ENCODE results near the gene HDAC1. TPM values are rescaled to one million over a fixed set of nuclear protein-coding genes. Genes with fewer than 3 reads are reported as not detected.

The HDAC1 gene
- polyA plus RNA-seq, 3 donors: 73.8 to 95.0 (median 88.7) TPM

DNA sequence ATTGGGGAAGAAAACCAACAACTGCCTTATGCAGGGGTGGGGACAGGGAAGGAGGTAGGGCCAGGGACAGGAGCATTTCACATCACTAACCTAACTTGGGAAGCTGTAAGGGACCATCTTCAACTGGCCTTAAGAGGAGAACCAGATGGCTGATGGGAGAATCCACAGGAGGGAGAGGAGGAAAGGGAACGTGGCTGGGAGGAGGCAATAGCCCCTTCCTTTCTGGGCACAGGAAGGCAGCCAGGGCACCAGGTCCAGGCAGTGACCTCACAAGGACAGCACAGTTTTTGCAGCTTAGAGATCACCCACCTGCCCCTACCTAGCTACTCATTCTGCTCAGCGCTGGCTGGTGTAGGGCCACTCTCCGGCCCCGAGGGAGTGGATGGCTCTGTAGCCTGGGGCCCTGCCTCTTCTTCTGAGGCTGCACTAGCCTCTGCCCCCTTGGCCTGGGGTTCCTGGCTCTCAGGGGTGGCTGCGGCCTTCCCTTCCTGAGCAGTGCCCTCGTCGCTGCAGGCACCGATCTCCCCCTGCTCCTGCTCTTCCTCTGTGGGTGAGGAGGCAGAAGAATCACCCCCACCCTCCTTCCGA, 42.5 kb downstream of the HDAC1 start:
- H3K4me1 ChIP-seq (ENCODE audit: control insufficient read depth in 1 of 2, insufficient read depth in 2 of 2, low read length in 2 of 2): peaks cover 40 to 51% of the 10 kb centered on the region in 2 donors
- Mint-ChIP-seq H3K27me3 (ENCODE audit: low read depth in 3 of 3) (peaks cover 18 to 25% (median 25%) of the 10 kb centered on the region in 3 donors), H3K4me3 (peak overlapping the region; percentile 86 to 93), H3K4me1 (peaks cover 42% of the 10 kb centered on the region), H3K27ac (no peak overlapping the region), H3K9me3 (peaks cover 0 to 6% (median 3%) of the 10 kb centered on the region in 7 donors), H3K36me3 (peaks cover 55 to 66% of the 10 kb centered on the region in 2 donors)
- H3K4me3 ChIP-seq (replicated peaks in 1 of 3; ENCODE audit: low read depth in 2 of 3, low read length in 3 of 3): peak overlapping the region in 2 of 3 experiments; percentile 70 to 76
- DNase-seq: no peak
- 70% methylated on average over 5 of the region's 9 CpGs for WGBS (ENCODE audit: insufficient coverage)
- peaks cover 41 to 50% of the 10 kb centered on the region in 2 donors for H3K36me3 ChIP-seq (replicated peaks in 1 of 2; ENCODE audit: control insufficient read depth in 1 of 2, insufficient read depth in 2 of 2, low read length in 2 of 2)
- H3K27me3 ChIP-seq (ENCODE audit: control insufficient read depth in 2 of 2, insufficient read depth in 2 of 2, low read length in 2 of 2): peaks cover 7 to 15% of the 10 kb centered on the region in 2 donors
- peaks cover 51% of the 10 kb centered on the region for H4K20me1 ChIP-seq (ENCODE audit: insufficient read depth, low read length)
- no peak overlapping the region for H3K27ac ChIP-seq (ENCODE audit: low read depth in 1 of 2, low read length in 2 of 2)
- H3K9me3 ChIP-seq (replicated peaks in 1 of 2; ENCODE audit: control insufficient read depth in 1 of 2, insufficient read depth in 1 of 2, low read length in 2 of 2): no peaks in the 10 kb centered on the region
- no peaks in the 10 kb centered on the region for H3K79me2 ChIP-seq (ENCODE audit: insufficient read depth, low read length)
- intact Hi-C loops (cut with micrococcal nuclease): loop anchor here (2.0 to 5.0 kb wide), 3 partner anchors 38 to 42 kb away; partner anchors contain the start of gene HDAC1 (in 1 of the 2)
- no peak overlapping the region for H2AFZ ChIP-seq (ENCODE audit: insufficient read depth, low read depth, low read length, poor library complexity, severe bottlenecking)
- TF ChIP-seq, protein P1, sequence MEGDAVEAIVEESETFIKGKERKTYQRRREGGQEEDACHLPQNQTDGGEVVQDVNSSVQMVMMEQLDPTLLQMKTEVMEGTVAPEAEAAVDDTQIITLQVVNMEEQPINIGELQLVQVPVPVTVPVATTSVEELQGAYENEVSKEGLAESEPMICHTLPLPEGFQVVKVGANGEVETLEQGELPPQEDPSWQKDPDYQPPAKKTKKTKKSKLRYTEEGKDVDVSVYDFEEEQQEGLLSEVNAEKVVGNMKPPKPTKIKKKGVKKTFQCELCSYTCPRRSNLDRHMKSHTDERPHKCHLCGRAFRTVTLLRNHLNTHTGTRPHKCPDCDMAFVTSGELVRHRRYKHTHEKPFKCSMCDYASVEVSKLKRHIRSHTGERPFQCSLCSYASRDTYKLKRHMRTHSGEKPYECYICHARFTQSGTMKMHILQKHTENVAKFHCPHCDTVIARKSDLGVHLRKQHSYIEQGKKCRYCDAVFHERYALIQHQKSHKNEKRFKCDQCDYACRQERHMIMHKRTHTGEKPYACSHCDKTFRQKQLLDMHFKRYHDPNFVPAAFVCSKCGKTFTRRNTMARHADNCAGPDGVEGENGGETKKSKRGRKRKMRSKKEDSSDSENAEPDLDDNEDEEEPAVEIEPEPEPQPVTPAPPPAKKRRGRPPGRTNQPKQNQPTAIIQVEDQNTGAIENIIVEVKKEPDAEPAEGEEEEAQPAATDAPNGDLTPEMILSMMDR (IDR thresholded peaks at IDR 0.05): no peak
- H3K4me2 ChIP-seq (replicated peaks; ENCODE audit: extremely low read depth, low read length, poor library complexity, severe bottlenecking): peak overlapping the region; percentile 83
- peak overlapping the region; percentile 87 for H3K9ac ChIP-seq (ENCODE audit: insufficient read depth, low read length, poor library complexity, severe bottlenecking)

DNA sequence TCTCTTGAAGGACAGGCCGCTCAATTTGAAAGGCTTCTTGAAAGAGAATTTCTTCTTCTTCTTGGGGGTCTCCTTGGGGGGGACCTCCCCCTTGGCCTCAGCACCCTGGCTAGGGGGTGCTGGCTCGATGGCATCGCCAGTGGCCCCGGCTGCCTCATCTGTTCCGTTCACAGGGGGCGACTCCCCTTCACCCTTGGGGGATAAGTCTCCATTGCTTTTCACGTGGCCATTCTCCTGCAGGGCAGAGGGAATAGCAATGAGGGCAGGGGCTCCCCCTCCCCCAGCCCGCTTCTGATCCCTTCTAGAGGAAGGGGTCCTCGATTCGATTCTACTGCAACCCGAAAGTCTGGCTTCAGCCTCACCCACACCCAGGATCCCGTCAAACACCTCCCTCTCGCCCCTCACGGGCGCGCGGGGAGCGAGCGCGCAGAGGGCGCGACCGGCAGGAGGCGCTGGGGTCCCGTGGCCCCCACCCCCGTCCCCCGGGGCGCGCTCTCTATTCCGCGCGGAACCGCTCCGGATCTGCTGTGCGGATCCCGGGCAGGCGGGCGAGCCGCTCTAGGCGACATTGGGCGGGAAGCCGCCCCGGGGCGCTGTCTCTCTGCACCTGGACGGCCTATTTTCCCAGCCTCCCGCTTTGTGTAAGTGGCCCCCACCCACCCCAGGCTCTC, 43.1 kb downstream of the HDAC1 start:
- Histone ChIP-seq H3K27ac (ENCODE audit: low read depth in 1 of 2, low read length in 2 of 2) (no peak overlapping the region), H4K20me1 (ENCODE audit: insufficient read depth, low read length) (peaks cover 49% of the 10 kb centered on the region), H3K9me3 (replicated peaks in 1 of 2; ENCODE audit: control insufficient read depth in 1 of 2, insufficient read depth in 1 of 2, low read length in 2 of 2) (no peaks in the 10 kb centered on the region), H3K36me3 (replicated peaks in 1 of 2; ENCODE audit: control insufficient read depth in 1 of 2, insufficient read depth in 2 of 2, low read length in 2 of 2) (peaks cover 34 to 43% of the 10 kb centered on the region in 2 donors), H3K4me1 (ENCODE audit: control insufficient read depth in 1 of 2, insufficient read depth in 2 of 2, low read length in 2 of 2) (peaks cover 46 to 58% of the 10 kb centered on the region in 2 donors), H3K9ac (ENCODE audit: insufficient read depth, low read length, poor library complexity, severe bottlenecking) (peak overlapping the region; percentile 87), H3K4me2 (replicated peaks; ENCODE audit: extremely low read depth, low read length, poor library complexity, severe bottlenecking) (peak overlapping the region; percentile 83), H2AFZ (ENCODE audit: insufficient read depth, low read depth, low read length, poor library complexity, severe bottlenecking) (no peak overlapping the region), H3K79me2 (ENCODE audit: insufficient read depth, low read length) (no peaks in the 10 kb centered on the region), H3K4me3 (replicated peaks in 1 of 3; ENCODE audit: low read depth in 2 of 3, low read length in 3 of 3) (peak overlapping the region; percentile 23 to 76 (median 70)), H3K27me3 (ENCODE audit: control insufficient read depth in 2 of 2, insufficient read depth in 2 of 2, low read length in 2 of 2) (peaks cover 7 to 15% of the 10 kb centered on the region in 2 donors)
- TF ChIP-seq, protein P1 (IDR thresholded peaks at IDR 0.05): peak; percentile 93
- Mint-ChIP-seq H3K4me1 (peaks cover 48% of the 10 kb centered on the region), H3K9me3 (peaks cover 0 to 6% (median 3%) of the 10 kb centered on the region in 7 donors), H3K27ac (peak overlapping the region in 4 of 7 donors; percentile 71 to 84 (median 74)), H3K36me3 (peaks cover 52 to 66% of the 10 kb centered on the region in 2 donors), H3K27me3 (ENCODE audit: low read depth in 3 of 3) (peaks cover 21 to 25% (median 23%) of the 10 kb centered on the region in 3 donors), H3K4me3 (peak overlapping the region; percentile 86 to 93)
- peak; percentile 64 to 71 (median 69) for DNase-seq
- WGBS (ENCODE audit: insufficient coverage): under 1% methylated on average over 39 of the region's 46 CpGs
- intact Hi-C loops (cut with micrococcal nuclease): loop anchor here (2.0 to 5.0 kb wide), 6 partner anchors 37 to 398 kb away; partner anchors contain the start of genes BSDC1 (in 1 of the 2), HDAC1 (in 1 of the 2) and PTP4A2 (in 1 of the 2)

Measured in CD14-positive monocyte (primary cell).